Mesenchymal stem cell (in vitro differentiated cells and primary cell): ENCODE measurements around the gene KRTAP10-8.
"Not testable (repeated sequence)": the region's sequence is repeated elsewhere in the genome, so short reads cannot be mapped to it uniquely, and the experiment has no call there.

Experiments used
- DNase-seq: peaks from one replicate; pipeline ENCODE4 v3.0.0-alpha.2; 2013
- H2AFZ ChIP-seq: one replicate; pipeline ENCODE4 v1.6.1; 2013; ENCODE audit warnings: low read depth, mild to moderate bottlenecking, control low read depth, inconsistent platforms, low read length, moderate library complexity
- H2AK5ac ChIP-seq: 2 replicates; pipeline ENCODE4 v1.6.1; 2013; ENCODE audit warnings: low read length, moderate library complexity, mild to moderate bottlenecking, inconsistent platforms; ENCODE audit not compliant: severe bottlenecking
- H2BK120ac ChIP-seq: one replicate; pipeline ENCODE4 v1.6.1; 2013; ENCODE audit warnings: low read depth, mild to moderate bottlenecking, inconsistent platforms, low read length, moderate library complexity
- H2BK12ac ChIP-seq, 2 experiments: one replicate each; pipeline ENCODE4 v1.6.1; 2013; ENCODE audit warnings: inconsistent platforms in 2 of 2, low read length in 2 of 2, mild to moderate bottlenecking in 2 of 2, moderate library complexity in 2 of 2, control low read depth in 1 of 2
- H2BK15ac ChIP-seq: one replicate; pipeline ENCODE4 v1.6.1; 2013; ENCODE audit warnings: mild to moderate bottlenecking, low read depth, inconsistent platforms; ENCODE audit not compliant: poor library complexity, severe bottlenecking
- H2BK5ac ChIP-seq: 2 replicates; pipeline ENCODE4 v1.6.1; 2013; ENCODE audit warnings: low read depth, mild to moderate bottlenecking, low read length, control low read depth, inconsistent platforms; ENCODE audit not compliant: poor library complexity, severe bottlenecking
- H3K14ac ChIP-seq, 2 experiments: one replicate each; pipeline ENCODE4 v1.6.1; 2013; ENCODE audit warnings: inconsistent platforms in 2 of 2, low read length in 2 of 2, control low read depth in 1 of 2, mild to moderate bottlenecking in 1 of 2, moderate library complexity in 1 of 2
- H3K18ac ChIP-seq, 2 experiments: one replicate each; pipeline ENCODE4 v1.6.1; 2013; ENCODE audit warnings: inconsistent platforms in 2 of 2, low read length in 2 of 2, control low read depth in 1 of 2, low read depth in 1 of 2, mild to moderate bottlenecking in 1 of 2
- H3K23ac ChIP-seq, 2 experiments: one replicate each; pipeline ENCODE4 v1.6.1; 2013; ENCODE audit warnings: inconsistent platforms in 2 of 2, low read length in 2 of 2, mild to moderate bottlenecking in 2 of 2, moderate library complexity in 2 of 2, control low read depth in 1 of 2
- H3K27ac ChIP-seq: 2 replicates; pipeline ENCODE4 v1.5.1; 2013; ENCODE audit warnings: mild to moderate bottlenecking, moderate library complexity, low read length, control low read depth, inconsistent platforms; ENCODE audit not compliant: poor library complexity, severe bottlenecking
- H3K27me3 ChIP-seq, 2 experiments: 2 replicates each; pipeline versions ENCODE4 v1.6.1 to v1.7.0; 2013; ENCODE audit warnings: low read length in 2 of 2, mild to moderate bottlenecking in 2 of 2, moderate library complexity in 2 of 2, control low read depth in 1 of 2, inconsistent platforms in 1 of 2; ENCODE audit not compliant: control insufficient read depth in 1 of 2, insufficient read depth in 1 of 2
- H3K36me3 ChIP-seq, 2 experiments: 2 replicates each; pipeline versions ENCODE4 v1.6.1 to v1.7.0; 2013; ENCODE audit warnings: low read length in 2 of 2, control low read depth in 1 of 2, inconsistent platforms in 1 of 2, low read depth in 1 of 2, mild to moderate bottlenecking in 1 of 2; ENCODE audit not compliant: insufficient read depth in 2 of 2, control insufficient read depth in 1 of 2
- H3K4ac ChIP-seq, 2 experiments: one replicate each; pipeline ENCODE4 v1.6.1; 2013; ENCODE audit warnings: inconsistent platforms in 2 of 2, low read length in 2 of 2, mild to moderate bottlenecking in 2 of 2, moderate library complexity in 2 of 2, control low read depth in 1 of 2, low read depth in 1 of 2
- H3K4me1 ChIP-seq: 2 replicates; pipeline ENCODE4 v1.6.1; 2013; ENCODE audit warnings: low read depth, low read length, control low read depth; ENCODE audit not compliant: control insufficient read depth, insufficient read depth
- H3K4me2 ChIP-seq: 2 replicates; pipeline ENCODE4 v1.6.1; 2013; ENCODE audit warnings: low read length, mild to moderate bottlenecking, inconsistent platforms; ENCODE audit not compliant: poor library complexity, severe bottlenecking
- H3K4me3 ChIP-seq, 2 experiments: 2 replicates each; pipeline versions ENCODE4 v1.5.1 to v1.7.0; 2013; ENCODE audit warnings: low read length in 2 of 2, mild to moderate bottlenecking in 2 of 2, control low read depth in 1 of 2, low read depth in 1 of 2; ENCODE audit not compliant: insufficient read depth in 1 of 2
- H3K79me1 ChIP-seq: replicated peaks from 2 replicates; pipeline ENCODE4 v1.6.1; 2013; ENCODE audit warnings: mild to moderate bottlenecking, control low read depth, low read length, inconsistent platforms; ENCODE audit not compliant: poor library complexity, severe bottlenecking
- H3K9ac ChIP-seq: 2 replicates; pipeline ENCODE4 v1.7.0; 2013; ENCODE audit warnings: mild to moderate bottlenecking, low read length, moderate library complexity
- H3K9me3 ChIP-seq: 2 replicates; pipeline ENCODE4 v1.7.0; 2013; ENCODE audit warnings: mild to moderate bottlenecking, low read length; ENCODE audit not compliant: control insufficient read depth
- H4K8ac ChIP-seq: one replicate; pipeline ENCODE4 v1.6.1; 2013; ENCODE audit warnings: inconsistent platforms, mild to moderate bottlenecking, low read length, moderate library complexity
- H4K91ac ChIP-seq: one replicate; pipeline ENCODE4 v1.6.1; 2013; ENCODE audit warnings: mild to moderate bottlenecking, low read length, inconsistent platforms
- WGBS: methylation state at CpG from one replicate; pipeline ENCODE4 v1.1.7; 2013; ENCODE audit warnings: mixed read lengths; 5-methylcytosine and 5-hydroxymethylcytosine counted together

KRTAP10-8 gene

DNA sequence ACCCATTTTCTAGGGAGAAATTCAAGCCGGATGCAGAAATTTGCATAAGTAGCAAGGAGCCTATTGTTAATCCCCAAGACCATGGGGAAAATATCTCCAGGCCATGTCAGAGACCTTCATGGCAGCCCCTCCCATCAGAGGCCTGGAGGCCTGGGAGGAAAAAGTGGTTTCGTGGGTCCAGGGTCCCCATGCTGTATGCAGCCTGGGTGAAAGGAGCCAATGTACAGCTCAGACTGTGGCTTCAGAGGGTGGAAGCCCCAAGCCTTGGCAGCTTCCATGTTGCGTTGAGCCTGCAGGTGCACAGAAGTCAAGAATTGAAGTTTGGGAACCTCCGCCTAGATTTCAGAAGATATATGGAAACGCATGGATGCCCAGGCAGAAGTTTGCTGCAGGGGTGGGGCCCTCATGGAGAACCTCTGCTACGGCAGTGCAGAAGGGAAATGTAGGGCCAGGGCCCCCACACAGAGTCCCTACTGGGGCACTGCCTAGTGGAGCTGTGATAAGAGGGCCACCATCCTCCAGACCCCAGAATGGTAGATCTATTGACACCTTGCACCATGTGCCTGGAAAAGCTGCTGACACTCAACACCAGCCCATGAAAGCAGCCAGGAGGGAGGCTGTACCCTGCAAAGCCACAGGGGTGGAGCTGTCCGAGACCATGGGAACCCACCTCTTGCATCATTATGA, 1.6 kb upstream of the KRTAP10-8 start:
- WGBS: 82% methylated on average over 7 of the region's 7 CpGs
- not testable (repeated sequence) for H2BK15ac ChIP-seq

DNA sequence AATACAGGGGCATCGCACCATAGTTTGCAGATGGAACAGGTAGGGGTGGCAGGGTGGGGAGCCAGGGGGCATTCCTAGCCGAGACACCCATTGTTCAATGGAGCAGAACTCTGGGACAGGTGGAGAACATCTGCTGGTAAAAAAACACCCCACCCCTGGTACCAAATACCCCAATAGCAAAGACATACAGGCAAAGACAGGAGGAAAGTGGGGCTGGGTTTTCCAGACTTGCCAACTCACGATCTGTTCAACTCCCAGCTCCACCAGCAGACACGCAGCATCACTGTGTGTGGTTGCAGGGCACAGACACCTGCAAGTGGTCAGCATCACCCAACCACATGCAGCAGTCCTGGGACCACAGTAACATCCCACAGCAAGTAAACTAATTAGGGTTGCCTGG, 328 bp upstream of the KRTAP10-8 start:
- no peaks in the 10 kb centered on the region for H3K36me3 ChIP-seq
- no peak overlapping the region for H2AFZ ChIP-seq
- no peak overlapping the region for H3K27ac ChIP-seq
- no peak overlapping the region for H3K9ac ChIP-seq
- H2BK5ac ChIP-seq: no peak overlapping the region
- DNase-seq: no peak
- WGBS: 91% methylated on average over 3 of the region's 4 CpGs
- H4K91ac ChIP-seq: peak overlapping the region; percentile 20
- no peak overlapping the region for H2BK12ac ChIP-seq
- peaks cover 25% of the 10 kb centered on the region for H3K9me3 ChIP-seq
- H3K23ac ChIP-seq: no peak overlapping the region
- no peak overlapping the region for H2AK5ac ChIP-seq
- no peak overlapping the region for H2BK120ac ChIP-seq
- no peaks in the 10 kb centered on the region for H3K4me1 ChIP-seq
- H3K79me1 ChIP-seq: no peaks in the 10 kb centered on the region
- no peak overlapping the region for H3K4me2 ChIP-seq
- H3K18ac ChIP-seq: no peak overlapping the region
- no peak overlapping the region for H4K8ac ChIP-seq
- no peak overlapping the region for H3K14ac ChIP-seq
- no peak overlapping the region for H3K4me3 ChIP-seq
- no peak overlapping the region for H2BK15ac ChIP-seq
- H3K27me3 ChIP-seq: no peaks in the 10 kb centered on the region
- H3K4ac ChIP-seq: no peak overlapping the region

More for the DNA sequence above, 1.6 kb upstream of the KRTAP10-8 start:
- not testable (repeated sequence) for H3K4ac ChIP-seq, H2BK12ac ChIP-seq, H3K4me3 ChIP-seq, H2AFZ ChIP-seq, H4K8ac ChIP-seq, H4K91ac ChIP-seq, H3K27ac ChIP-seq, H2BK5ac ChIP-seq, H3K4me1 ChIP-seq, H3K79me1 ChIP-seq, H3K14ac ChIP-seq, H3K4me2 ChIP-seq, H3K18ac ChIP-seq, H3K23ac ChIP-seq, H2AK5ac ChIP-seq, DNase-seq, H3K9ac ChIP-seq, H2BK120ac ChIP-seq, H3K36me3 ChIP-seq, H3K27me3 ChIP-seq
- peaks cover 28% of the 10 kb centered on the region for H3K9me3 ChIP-seq

DNA sequence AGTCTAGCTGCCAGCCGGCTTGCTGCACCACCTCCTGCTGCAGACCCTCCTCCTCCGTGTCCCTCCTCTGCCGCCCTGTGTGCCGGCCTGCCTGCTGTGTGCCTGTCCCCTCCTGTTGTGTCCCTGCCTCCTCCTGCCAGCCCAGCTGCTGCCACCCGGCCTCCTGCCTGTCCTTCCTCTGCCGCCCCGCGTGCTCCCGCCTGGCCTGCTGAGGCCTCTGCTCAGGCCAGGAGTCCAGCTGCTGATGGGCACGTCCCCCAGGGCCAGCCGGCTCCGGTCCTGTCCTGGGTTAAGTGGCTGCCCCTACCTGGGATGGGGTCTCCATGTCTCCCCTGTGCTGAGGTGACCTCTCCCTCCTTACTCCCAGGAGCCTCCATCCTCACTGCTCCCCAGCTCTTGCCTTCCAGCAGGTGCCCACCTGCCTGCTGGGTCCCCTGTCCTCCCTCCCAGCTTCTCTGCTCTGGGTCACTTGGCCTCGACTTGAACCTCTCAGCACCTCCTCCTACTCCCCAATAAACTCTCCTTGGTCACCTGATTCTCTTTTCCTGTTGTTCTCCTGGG, 870 bp downstream of the KRTAP10-8 start:
- H2BK15ac ChIP-seq: no peak overlapping the region
- H2BK120ac ChIP-seq: no peak overlapping the region
- H3K9ac ChIP-seq: no peak overlapping the region
- H3K4me3 ChIP-seq: no peak overlapping the region
- no peak overlapping the region for H2BK5ac ChIP-seq
- no peak overlapping the region for H3K14ac ChIP-seq
- H3K4me2 ChIP-seq: no peak overlapping the region
- peaks cover 24% of the 10 kb centered on the region for H3K9me3 ChIP-seq
- H4K91ac ChIP-seq: no peak overlapping the region
- H3K4ac ChIP-seq: no peak overlapping the region
- H3K4me1 ChIP-seq: no peaks in the 10 kb centered on the region
- H3K23ac ChIP-seq: no peak overlapping the region
- H3K27me3 ChIP-seq: no peaks in the 10 kb centered on the region
- 92% methylated on average over 13 of the region's 13 CpGs for WGBS
- no peak overlapping the region for H2AK5ac ChIP-seq
- H3K79me1 ChIP-seq: no peaks in the 10 kb centered on the region
- H3K36me3 ChIP-seq: no peaks in the 10 kb centered on the region
- no peak overlapping the region for H2AFZ ChIP-seq
- no peak overlapping the region for H3K27ac ChIP-seq
- H3K18ac ChIP-seq: no peak overlapping the region
- H4K8ac ChIP-seq: no peak overlapping the region
- no peak for DNase-seq
- H2BK12ac ChIP-seq: no peak overlapping the region

DNA sequence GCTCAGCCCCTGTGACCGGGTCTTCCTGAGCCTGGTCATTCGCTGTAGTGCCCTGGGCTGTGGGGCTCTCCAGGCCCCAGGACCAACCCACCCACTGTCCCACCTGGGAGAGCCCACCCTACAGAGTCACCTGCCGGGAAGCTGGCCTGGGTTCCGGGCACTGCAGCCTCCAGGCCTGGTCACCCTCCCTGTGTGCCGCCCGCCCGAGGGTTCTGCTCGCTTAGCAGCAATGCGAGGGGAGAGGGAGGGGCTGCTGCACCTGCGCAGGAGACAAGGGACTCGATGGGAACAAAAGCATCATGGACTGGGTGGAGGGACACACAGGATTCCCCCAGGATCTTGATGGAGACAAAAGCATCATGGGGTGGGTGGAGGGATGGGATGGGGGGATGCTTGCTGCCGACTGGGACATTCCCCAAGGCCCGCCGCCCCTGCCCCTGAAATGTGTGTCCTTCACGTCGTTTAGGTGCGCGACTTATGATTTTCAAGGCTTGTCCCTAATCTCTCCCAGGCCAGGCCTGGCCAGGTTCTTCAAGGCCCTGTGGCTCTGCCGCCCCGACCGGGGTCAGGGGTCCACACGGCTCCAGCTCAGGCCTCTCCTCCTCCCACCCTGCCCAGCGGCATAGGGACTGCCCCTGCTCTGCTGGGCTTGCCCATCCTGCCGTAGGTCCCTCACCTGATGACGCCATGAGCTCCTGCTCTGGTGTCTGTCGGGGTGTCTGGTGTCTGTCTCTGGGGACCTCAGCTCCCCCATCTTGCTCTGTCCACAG, 1.7 kb downstream of the KRTAP10-8 start:
- H2BK5ac ChIP-seq: no peak overlapping the region
- no peak overlapping the region for H3K4ac ChIP-seq
- H4K8ac ChIP-seq: no peak overlapping the region
- DNase-seq: no peak
- no peak overlapping the region for H3K18ac ChIP-seq
- H2BK120ac ChIP-seq: no peak overlapping the region
- no peak overlapping the region for H2BK12ac ChIP-seq
- H3K27ac ChIP-seq: no peak overlapping the region
- peak overlapping the region in 1 of 2 experiments; percentile 25 for H3K4me3 ChIP-seq
- H3K9me3 ChIP-seq: peaks cover 19% of the 10 kb centered on the region
- WGBS: 91% methylated on average over 25 of the region's 26 CpGs
- H3K14ac ChIP-seq: no peak overlapping the region
- H3K4me2 ChIP-seq: no peak overlapping the region
- H3K36me3 ChIP-seq: no peaks in the 10 kb centered on the region
- no peaks in the 10 kb centered on the region for H3K4me1 ChIP-seq
- no peak overlapping the region for H3K9ac ChIP-seq
- no peak overlapping the region for H2BK15ac ChIP-seq
- H4K91ac ChIP-seq: no peak overlapping the region
- no peaks in the 10 kb centered on the region for H3K79me1 ChIP-seq
- no peak overlapping the region for H2AK5ac ChIP-seq
- no peak overlapping the region for H2AFZ ChIP-seq
- H3K27me3 ChIP-seq: no peaks in the 10 kb centered on the region
- no peak overlapping the region for H3K23ac ChIP-seq
